ENCODE measurements around the gene ACOX3.

ACOX3 gene

GRCh38 chr4:8368998-8369397 is 71.5 kb downstream of the ACOX3 start:
- Mint-ChIP-seq H3K36me3 (no peaks in the 10 kb centered on the region), H3K4me1 (no peaks in the 10 kb centered on the region), H3K9me3 (no peaks in the 10 kb centered on the region), H3K27ac (no peak overlapping the region), H3K4me3 (no peak overlapping the region), H3K27me3 (no peaks in the 10 kb centered on the region)
- CTCF ChIA-PET = no interaction called here
- no peak for DNase-seq

GRCh38 chr4:8368061-8368481 is 72.5 kb downstream of the ACOX3 start:
- DNase-seq = no peak
- Mint-ChIP-seq H3K9me3 (no peaks in the 10 kb centered on the region), H3K36me3 (no peaks in the 10 kb centered on the region), H3K4me3 (no peak overlapping the region), H3K4me1 (no peaks in the 10 kb centered on the region), H3K27ac (no peak overlapping the region), H3K27me3 (no peaks in the 10 kb centered on the region)
- CTCF ChIA-PET = no interaction called here

GRCh38 chr4:8366601-8367000 is 73.9 kb downstream of the ACOX3 start:
- DNase-seq = no peak
- peaks cover 1% of the 10 kb centered on the region for H3K9me3 Mint-ChIP-seq
- H3K4me1 Mint-ChIP-seq = no peaks in the 10 kb centered on the region
- no peak overlapping the region for H3K27ac Mint-ChIP-seq
- H3K36me3 Mint-ChIP-seq = no peaks in the 10 kb centered on the region
- H3K4me3 Mint-ChIP-seq = no peak overlapping the region
- CTCF ChIA-PET = no interaction called here
- H3K27me3 Mint-ChIP-seq = no peaks in the 10 kb centered on the region

- Mint-ChIP-seq H3K4me1 (no peaks in the 10 kb centered on the region), H3K9me3 (peaks cover 1% of the 10 kb centered on the region), H3K36me3 (no peaks in the 10 kb centered on the region), H3K27me3 (no peaks in the 10 kb centered on the region), H3K4me3 (no peak overlapping the region), H3K27ac (no peak overlapping the region)
- CTCF ChIA-PET = no interaction called here
- DNase-seq = no peak
Measured at GRCh38 chr4:8365951-8366350, 74.6 kb downstream of the ACOX3 start.

- Mint-ChIP-seq H3K27me3 (no peaks in the 10 kb centered on the region), H3K4me1 (no peaks in the 10 kb centered on the region), H3K36me3 (no peaks in the 10 kb centered on the region), H3K9me3 (peaks cover 1% of the 10 kb centered on the region), H3K4me3 (no peak overlapping the region), H3K27ac (no peak overlapping the region)
- CTCF ChIA-PET = no interaction called here
- DNase-seq = no peak
Measured at GRCh38 chr4:8365353-8365752, 75.2 kb downstream of the ACOX3 start.

- CTCF ChIA-PET = no interaction called here
- H3K27me3 Mint-ChIP-seq = no peaks in the 10 kb centered on the region
- H3K4me1 Mint-ChIP-seq = no peaks in the 10 kb centered on the region
- no peak overlapping the region for H3K27ac Mint-ChIP-seq
- H3K9me3 Mint-ChIP-seq = peaks cover 1% of the 10 kb centered on the region
- no peak for DNase-seq
- no peaks in the 10 kb centered on the region for H3K36me3 Mint-ChIP-seq
- no peak overlapping the region for H3K4me3 Mint-ChIP-seq
Measured at GRCh38 chr4:8364848-8365350, 75.6 kb downstream of the ACOX3 start.

- Mint-ChIP-seq H3K4me3 (no peak overlapping the region), H3K4me1 (no peaks in the 10 kb centered on the region), H3K9me3 (peaks cover 1% of the 10 kb centered on the region), H3K27me3 (no peaks in the 10 kb centered on the region), H3K27ac (no peak overlapping the region), H3K36me3 (no peaks in the 10 kb centered on the region)
- CTCF ChIA-PET = no interaction called here
- DNase-seq = no peak
Measured at GRCh38 chr4:8364141-8364540, 76.4 kb downstream of the ACOX3 start.

GRCh38 chr4:8362483-8362882 is 78.0 kb downstream of the ACOX3 start:
- H3K4me3 Mint-ChIP-seq = no peak overlapping the region
- no peaks in the 10 kb centered on the region for H3K36me3 Mint-ChIP-seq
- no peak overlapping the region for H3K27ac Mint-ChIP-seq
- H3K27me3 Mint-ChIP-seq = no peaks in the 10 kb centered on the region
- CTCF ChIA-PET = no interaction called here
- H3K4me1 Mint-ChIP-seq = no peaks in the 10 kb centered on the region
- peaks cover 1% of the 10 kb centered on the region for H3K9me3 Mint-ChIP-seq
- DNase-seq = no peak

- Mint-ChIP-seq H3K9me3 (peaks cover 1% of the 10 kb centered on the region), H3K27me3 (peaks cover 5% of the 10 kb centered on the region), H3K4me1 (no peaks in the 10 kb centered on the region), H3K36me3 (no peaks in the 10 kb centered on the region), H3K4me3 (no peak overlapping the region), H3K27ac (no peak overlapping the region)
- CTCF ChIA-PET = no interaction called here
- peak; percentile 4 for DNase-seq
Measured at GRCh38 chr4:8359193-8359592, 81.3 kb downstream of the ACOX3 start.

- Mint-ChIP-seq H3K36me3 (no peaks in the 10 kb centered on the region), H3K4me1 (no peaks in the 10 kb centered on the region), H3K4me3 (no peak overlapping the region), H3K27ac (no peak overlapping the region), H3K27me3 (peaks cover 16% of the 10 kb centered on the region), H3K9me3 (no peaks in the 10 kb centered on the region)
- CTCF ChIA-PET = no interaction called here
- DNase-seq = peak; percentile 17
Measured at GRCh38 chr4:8356856-8357255, 83.7 kb downstream of the ACOX3 start.

GRCh38 chr4:8355864-8356565 is 84.5 kb downstream of the ACOX3 start:
- peak; percentile 11 for DNase-seq
- CTCF ChIA-PET = no interaction called here

GRCh38 chr4:8355306-8355705 is 85.2 kb downstream of the ACOX3 start:
- DNase-seq = no peak

More at GRCh38 chr4:8355864-8356565, 84.5 kb downstream of the ACOX3 start:
- peaks cover 16% of the 10 kb centered on the region for H3K27me3 Mint-ChIP-seq
- no peak overlapping the region for H3K4me3 Mint-ChIP-seq
- no peaks in the 10 kb centered on the region for H3K9me3 Mint-ChIP-seq
- H3K36me3 Mint-ChIP-seq = no peaks in the 10 kb centered on the region
- no peak overlapping the region for H3K27ac Mint-ChIP-seq
- H3K4me1 Mint-ChIP-seq = no peaks in the 10 kb centered on the region

GRCh38 chr4:8353912-8354453 is 86.5 kb downstream of the ACOX3 start:
- peak; percentile 5 for DNase-seq
- no peaks in the 10 kb centered on the region for H3K9me3 Mint-ChIP-seq
- H3K27me3 Mint-ChIP-seq = peaks cover 19% of the 10 kb centered on the region
- H3K4me1 Mint-ChIP-seq = no peaks in the 10 kb centered on the region
- H3K36me3 Mint-ChIP-seq = no peaks in the 10 kb centered on the region
- CTCF ChIA-PET = no interaction called here
- H3K4me3 Mint-ChIP-seq = no peak overlapping the region
- H3K27ac Mint-ChIP-seq = no peak overlapping the region

More at GRCh38 chr4:8355306-8355705, 85.2 kb downstream of the ACOX3 start:
- CTCF ChIA-PET = no interaction called here
- Mint-ChIP-seq H3K27me3 (peaks cover 16% of the 10 kb centered on the region), H3K27ac (no peak overlapping the region), H3K9me3 (no peaks in the 10 kb centered on the region), H3K4me1 (no peaks in the 10 kb centered on the region), H3K36me3 (no peaks in the 10 kb centered on the region), H3K4me3 (no peak overlapping the region)

- CTCF ChIA-PET = no interaction called here
- Mint-ChIP-seq H3K9me3 (no peaks in the 10 kb centered on the region), H3K27ac (no peak overlapping the region), H3K27me3 (peaks cover 19% of the 10 kb centered on the region), H3K4me1 (no peaks in the 10 kb centered on the region), H3K4me3 (no peak overlapping the region), H3K36me3 (no peaks in the 10 kb centered on the region)
- DNase-seq = peak; percentile 15
Measured at GRCh38 chr4:8353158-8353669, 87.3 kb downstream of the ACOX3 start.

Measured in activated naive CD4-positive, alpha-beta T cell treated with anti-CD3 and anti-CD28 coated beads, Interleukin-2, amount 10 ng/mL, durations not matched to agents 7 days and 5 days (primary cell).